Thyroid gland (tissue), 4 donors: ENCODE results near the gene TRAF3IP1.

Experiments used
- POLR2A ChIP-seq, 2 donors: fragments of 450-650 bp; IDR thresholded peaks; one replicate each; pipeline ENCODE4 v1.6.1; 2017; ENCODE audit warnings: antibody characterized with exemption in 2 of 2, mild to moderate bottlenecking in 2 of 2, moderate library complexity in 1 of 2
- TF ChIP-seq, protein P1 (sequence below), 6 experiments: fragments of 200-600 bp in 3 of 6; fragments of 450-650 bp in 3 of 6; sonication (generic) in 3 of 6; IDR thresholded peaks; one replicate each; pipeline ENCODE4 v1.5.1; 2016 to 2019; ENCODE audit warnings: antibody characterized with exemption in 6 of 6, mild to moderate bottlenecking in 2 of 6, inconsistent platforms in 1 of 6, moderate library complexity in 1 of 6

DNA sequence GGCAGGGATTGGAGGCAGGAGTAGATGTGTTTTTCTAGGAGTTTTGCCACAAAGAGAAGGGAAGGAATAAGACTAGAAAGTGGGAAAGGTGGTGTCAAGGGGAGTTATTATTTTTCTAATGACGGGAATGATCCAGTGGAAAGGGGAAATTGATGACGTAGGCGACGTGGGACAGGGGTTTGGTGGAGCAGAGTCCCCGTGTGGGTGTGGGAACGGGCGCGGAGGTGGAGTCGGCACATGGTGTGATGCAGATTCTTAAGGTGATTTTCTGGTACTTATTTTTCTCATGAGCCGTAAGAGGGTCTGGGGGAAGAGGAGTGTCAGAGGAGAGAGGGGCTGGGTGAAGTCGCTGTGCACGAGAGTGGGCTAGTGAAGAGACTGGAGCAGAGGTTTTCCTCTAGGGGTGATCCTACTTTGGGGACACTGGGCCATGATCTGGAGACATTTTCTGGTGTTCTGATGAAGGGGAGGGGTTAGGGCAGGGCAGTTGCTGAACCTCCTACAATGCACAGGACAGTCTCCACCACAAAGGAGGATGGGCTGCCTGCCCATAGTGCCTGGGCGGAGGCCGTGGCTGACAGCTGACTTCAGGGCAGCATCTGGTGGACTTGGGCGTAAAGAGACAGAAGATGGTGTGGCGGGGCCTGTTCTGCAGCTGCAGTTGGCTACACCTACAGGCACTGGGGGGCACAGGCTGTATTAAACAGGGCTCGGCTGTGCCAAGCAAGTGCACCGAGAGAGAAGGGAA lies 30.0 kb downstream of the TRAF3IP1 start:
- TF ChIP-seq, protein P1, sequence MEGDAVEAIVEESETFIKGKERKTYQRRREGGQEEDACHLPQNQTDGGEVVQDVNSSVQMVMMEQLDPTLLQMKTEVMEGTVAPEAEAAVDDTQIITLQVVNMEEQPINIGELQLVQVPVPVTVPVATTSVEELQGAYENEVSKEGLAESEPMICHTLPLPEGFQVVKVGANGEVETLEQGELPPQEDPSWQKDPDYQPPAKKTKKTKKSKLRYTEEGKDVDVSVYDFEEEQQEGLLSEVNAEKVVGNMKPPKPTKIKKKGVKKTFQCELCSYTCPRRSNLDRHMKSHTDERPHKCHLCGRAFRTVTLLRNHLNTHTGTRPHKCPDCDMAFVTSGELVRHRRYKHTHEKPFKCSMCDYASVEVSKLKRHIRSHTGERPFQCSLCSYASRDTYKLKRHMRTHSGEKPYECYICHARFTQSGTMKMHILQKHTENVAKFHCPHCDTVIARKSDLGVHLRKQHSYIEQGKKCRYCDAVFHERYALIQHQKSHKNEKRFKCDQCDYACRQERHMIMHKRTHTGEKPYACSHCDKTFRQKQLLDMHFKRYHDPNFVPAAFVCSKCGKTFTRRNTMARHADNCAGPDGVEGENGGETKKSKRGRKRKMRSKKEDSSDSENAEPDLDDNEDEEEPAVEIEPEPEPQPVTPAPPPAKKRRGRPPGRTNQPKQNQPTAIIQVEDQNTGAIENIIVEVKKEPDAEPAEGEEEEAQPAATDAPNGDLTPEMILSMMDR (IDR thresholded peaks at IDR 0.05), result no peak
- TF ChIP-seq POLR2A (IDR thresholded peaks at IDR 0.05), result no peak
